Right atrium auricular region (tissue), 2 donors: Measurements from ENCODE around the gene PPFIA4. TPM values are rescaled to one million over a fixed set of nuclear protein-coding genes. Genes with fewer than 3 reads are reported as not detected.

ENCODE experiments used
- DNase-seq: peaks from one replicate; pipeline ENCODE4 v3.0.0-alpha.2; 2019; ENCODE audit warnings: low spot score
- H3K27ac ChIP-seq, 2 donors: fragments of 200-600 bp; sonication (generic); 1 replicate in 1 of 2; 2 replicates in 1 of 2; pipeline ENCODE4 v1.5.1; 2016 to 2019
- H3K27me3 ChIP-seq, 2 donors: fragments of 200-600 bp; sonication (generic); one replicate each; pipeline versions ENCODE4 v1.5.1 to v1.6.0; 2017 to 2019
- H3K36me3 ChIP-seq: fragments of 200-600 bp; sonication (generic); one replicate; pipeline ENCODE4 v1.5.1; 2016
- H3K4me1 ChIP-seq, 2 donors: fragments of 200-600 bp; sonication (generic); one replicate each; pipeline versions ENCODE4 v1.5.1 to v1.6.0; 2017 to 2019
- H3K4me3 ChIP-seq, 2 donors: fragments of 200-600 bp; sonication (generic); 1 replicate in 1 of 2; 2 replicates in 1 of 2; pipeline ENCODE4 v1.5.1; 2017 to 2019; ENCODE audit warnings: mild to moderate bottlenecking in 1 of 2, moderate library complexity in 1 of 2
- H3K9me3 ChIP-seq, 2 donors: fragments of 200-600 bp; sonication (generic); one replicate each; pipeline ENCODE4 v1.5.1; 2019
- CTCF ChIP-seq, 2 donors: fragments of 200-600 bp; sonication (generic); IDR thresholded peaks; one replicate each; pipeline ENCODE4 v1.5.1; 2019; ENCODE audit warnings: antibody characterized with exemption in 2 of 2
- total RNA-seq, 2 donors: library from RNA; depleted of rRNA; stranded (reverse); fragments of >200 nt; gene quantifications; one replicate each; pipeline ENCODE4 v1.1.0, GENCODE V29; 2016

Gene PPFIA4
- total RNA-seq, 2 donors from 2014 or later: 16.3 to 19.2 TPM

DNA sequence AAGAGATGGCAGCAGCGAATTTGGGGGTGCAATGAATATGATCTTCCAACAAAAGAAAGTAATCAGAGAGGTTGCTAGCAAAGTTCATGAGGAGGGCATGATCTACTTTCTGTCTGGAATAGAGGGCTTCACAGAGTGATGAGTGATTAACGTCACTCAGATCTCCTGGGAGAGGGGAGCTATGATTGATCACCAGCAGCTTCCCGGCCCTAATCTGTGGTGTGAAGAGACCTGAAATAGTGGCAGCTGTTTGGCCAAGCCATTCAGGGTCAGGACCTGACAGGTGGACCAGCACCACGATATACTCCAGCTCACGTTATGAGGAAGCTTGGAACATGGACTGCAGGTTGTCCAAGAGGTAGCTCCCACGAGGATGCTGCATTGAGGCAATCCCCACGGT lies 39.0 kb upstream of the PPFIA4 start:
- Histone ChIP-seq H3K9me3 (no peaks in the 10 kb centered on the region), H3K36me3 (no peaks in the 10 kb centered on the region), H3K27me3 (no peaks in the 10 kb centered on the region), H3K4me3 (no peak overlapping the region), H3K4me1 (no peaks in the 10 kb centered on the region), H3K27ac (no peak overlapping the region)
- no peak for TF ChIP-seq CTCF (IDR thresholded peaks at IDR 0.05)
- DNase-seq: no peak

DNA sequence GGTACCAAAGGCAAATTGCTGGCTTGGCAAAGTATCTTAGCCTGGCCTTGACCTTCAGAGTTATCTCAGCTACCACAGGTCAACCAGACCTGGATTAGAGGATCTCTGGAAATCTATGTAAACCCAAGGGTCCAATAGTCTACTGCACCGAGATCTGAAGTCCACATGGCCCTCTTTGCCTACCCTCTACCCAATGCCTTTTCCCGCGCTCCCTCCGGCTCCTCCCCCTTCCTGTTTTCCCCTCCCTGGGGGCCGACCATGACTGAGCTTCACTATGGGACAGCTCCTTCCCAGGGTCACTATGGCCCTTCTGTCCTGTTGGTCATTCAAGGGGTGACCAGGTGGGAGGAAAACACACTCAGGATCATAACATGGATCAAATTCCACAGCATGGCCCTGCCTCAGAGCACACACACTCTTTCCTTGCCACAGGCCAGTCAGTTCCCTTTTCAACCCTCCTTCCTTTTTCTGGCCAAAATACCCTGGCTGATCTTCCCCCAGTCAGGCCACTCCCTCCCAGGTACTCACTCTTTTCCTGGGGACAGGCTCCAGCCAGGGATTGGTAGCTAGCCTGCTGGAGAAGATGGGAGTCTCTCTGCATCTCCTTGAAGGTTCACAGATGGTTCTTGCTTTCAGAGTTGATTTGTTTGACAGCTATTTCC lies 38.2 kb upstream of the PPFIA4 start:
- Histone ChIP-seq H3K4me1 (no peaks in the 10 kb centered on the region), H3K27me3 (no peaks in the 10 kb centered on the region), H3K9me3 (no peaks in the 10 kb centered on the region), H3K27ac (no peak overlapping the region), H3K36me3 (no peaks in the 10 kb centered on the region), H3K4me3 (no peak overlapping the region)
- no peak for DNase-seq
- TF ChIP-seq CTCF (IDR thresholded peaks at IDR 0.05): no peak

GRCh38 chr1:202989879-202990278 lies 36.4 kb upstream of the PPFIA4 start:
- H3K27ac ChIP-seq: no peak overlapping the region
- H3K4me1 ChIP-seq: no peaks in the 10 kb centered on the region
- no peak for TF ChIP-seq CTCF (IDR thresholded peaks at IDR 0.05)

DNA sequence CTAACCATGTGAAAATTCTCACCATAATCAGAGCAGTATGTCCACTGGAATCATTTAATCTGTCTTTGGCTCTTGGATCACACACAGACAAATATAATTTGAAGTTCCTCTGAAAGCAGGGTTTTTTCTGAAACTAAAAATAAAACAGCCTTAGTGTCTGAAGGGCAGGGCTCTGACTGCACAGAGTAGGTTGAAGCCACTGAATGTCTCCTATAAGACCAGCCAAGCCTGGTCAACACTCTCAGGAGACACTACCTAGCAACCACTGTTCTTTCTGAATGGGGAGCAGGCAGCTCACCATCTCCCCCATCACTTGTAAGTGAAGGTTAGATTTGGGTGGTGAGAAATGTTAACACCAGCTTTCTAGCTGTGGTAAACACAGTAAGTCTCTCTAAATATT lies 35.2 kb upstream of the PPFIA4 start:
- H3K27me3 ChIP-seq: no peaks in the 10 kb centered on the region

More at GRCh38 chr1:202989879-202990278, 36.4 kb upstream of the PPFIA4 start:
- Histone ChIP-seq H3K9me3 (no peaks in the 10 kb centered on the region), H3K27me3 (no peaks in the 10 kb centered on the region), H3K4me3 (no peak overlapping the region), H3K36me3 (no peaks in the 10 kb centered on the region)
- DNase-seq: no peak

GRCh38 chr1:202994756-202995155 lies 31.5 kb upstream of the PPFIA4 start:
- no peak for DNase-seq
- Histone ChIP-seq H3K27ac (no peak overlapping the region), H3K36me3 (no peaks in the 10 kb centered on the region), H3K9me3 (no peaks in the 10 kb centered on the region), H3K27me3 (no peaks in the 10 kb centered on the region), H3K4me3 (no peak overlapping the region), H3K4me1 (no peaks in the 10 kb centered on the region)
- TF ChIP-seq CTCF (IDR thresholded peaks at IDR 0.05): no peak

More for the DNA sequence above, 35.2 kb upstream of the PPFIA4 start:
- no peak for DNase-seq
- Histone ChIP-seq H3K36me3 (no peaks in the 10 kb centered on the region), H3K4me1 (no peaks in the 10 kb centered on the region), H3K9me3 (no peaks in the 10 kb centered on the region), H3K27ac (no peak overlapping the region), H3K4me3 (no peak overlapping the region)
- TF ChIP-seq CTCF (IDR thresholded peaks at IDR 0.05): no peak
